Immature natural killer cell (primary cell): Measurements from ENCODE around the gene RYR3. TPM values are rescaled to one million over a fixed set of nuclear protein-coding genes. Genes with fewer than 3 reads are reported as not detected.

Experiments
- DNase-seq, 3 donors: peaks; one replicate each; pipeline ENCODE4 v3.0.0; 2022; ENCODE audit warnings: mixed read lengths in 1 of 3
- H3K27ac Mint-ChIP-seq, 6 donors: one replicate each; pipeline ENCODE4 v1.8.0; 2020; ENCODE audit warnings: mixed read lengths in 6 of 6, mild to moderate bottlenecking in 5 of 6, inconsistent platforms in 4 of 6, moderate library complexity in 3 of 6
- H3K27me3 Mint-ChIP-seq, 3 donors: one replicate each; pipeline ENCODE4 v1.8.0; 2020 to 2021; ENCODE audit warnings: low read depth in 3 of 3, mild to moderate bottlenecking in 3 of 3, mixed read lengths in 3 of 3, moderate library complexity in 3 of 3, inconsistent platforms in 1 of 3
- H3K36me3 Mint-ChIP-seq, 3 donors: one replicate each; pipeline ENCODE4 v1.8.0; 2020; ENCODE audit warnings: mixed read lengths in 3 of 3, inconsistent platforms in 2 of 3, mild to moderate bottlenecking in 2 of 3
- H3K4me1 Mint-ChIP-seq, 2 donors: one replicate each; pipeline ENCODE4 v1.8.0; 2020; ENCODE audit warnings: inconsistent platforms in 2 of 2, mild to moderate bottlenecking in 2 of 2, mixed read lengths in 2 of 2, moderate library complexity in 1 of 2
- H3K4me3 Mint-ChIP-seq, 5 donors: one replicate each; pipeline ENCODE4 v1.8.0; 2020; ENCODE audit warnings: mild to moderate bottlenecking in 5 of 5, mixed read lengths in 5 of 5, inconsistent platforms in 3 of 5, moderate library complexity in 3 of 5
- H3K9me3 Mint-ChIP-seq, 6 donors: one replicate each; pipeline ENCODE4 v1.8.0; 2020; ENCODE audit warnings: mild to moderate bottlenecking in 6 of 6, mixed read lengths in 6 of 6, inconsistent platforms in 4 of 6, moderate library complexity in 3 of 6
- polyA plus RNA-seq, 3 donors: library from polyadenylated mRNA; unstranded; fragments of 300-500 nt; fragmentation: Illumina TruSeq; gene quantifications; one replicate each; pipeline ENCODE4 v1.2.3, GENCODE V29; 2021

RYR3 gene
- polyA plus RNA-seq, 3 donors from 2014 or later, result 0.11 to 0.14 TPM; not detected in 1

DNA sequence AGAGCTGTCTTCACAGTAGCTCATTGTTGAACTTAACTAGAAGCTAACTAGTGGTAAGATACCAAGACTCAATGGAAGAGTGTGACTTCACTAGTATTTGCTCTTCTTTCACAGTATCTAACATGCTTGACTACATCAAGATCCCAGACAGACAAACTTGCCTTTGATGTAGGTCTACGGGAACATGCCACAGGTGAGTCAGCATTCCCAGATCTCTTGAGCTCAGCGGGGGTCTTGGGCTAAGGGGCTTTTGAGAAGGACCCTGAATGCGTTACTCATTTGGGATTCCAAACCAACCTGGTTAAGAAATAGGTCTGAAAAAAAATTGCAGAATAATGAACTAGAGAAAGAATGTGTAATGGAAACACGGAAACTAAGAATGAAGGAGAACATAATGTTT, 222.4 kb downstream of the RYR3 start:
- no peak overlapping the region for H3K27ac Mint-ChIP-seq
- H3K4me3 Mint-ChIP-seq, result no peak overlapping the region
- peaks cover 1 to 3% (median 2%) of the 10 kb centered on the region in 3 donors for H3K27me3 Mint-ChIP-seq
- DNase-seq, result no peak
- no peaks in the 10 kb centered on the region for H3K36me3 Mint-ChIP-seq
- H3K4me1 Mint-ChIP-seq, result no peaks in the 10 kb centered on the region
- peaks cover 0 to 1% (median 0%) of the 10 kb centered on the region in 6 donors for H3K9me3 Mint-ChIP-seq

DNA sequence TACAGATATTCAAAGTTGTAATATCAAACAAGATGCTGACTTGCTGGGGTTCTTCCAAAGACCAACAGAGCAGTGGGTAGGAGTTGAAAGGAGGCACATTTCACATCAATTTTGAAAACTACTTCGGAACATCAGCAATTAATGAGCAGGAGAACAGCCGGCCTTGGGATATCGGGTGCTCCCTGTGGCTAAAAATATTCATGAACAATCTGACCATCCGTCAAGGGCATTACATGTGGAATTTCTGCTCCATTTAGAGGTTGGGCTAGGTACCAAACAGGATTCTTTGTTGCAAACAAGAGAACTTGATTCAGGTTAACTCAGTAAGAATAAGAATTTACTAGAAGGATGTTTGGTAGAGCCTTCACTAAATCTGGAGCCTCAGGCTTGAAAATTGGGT, 223.9 kb downstream of the RYR3 start:
- peaks cover 0 to 1% (median 0%) of the 10 kb centered on the region in 6 donors for H3K9me3 Mint-ChIP-seq
- DNase-seq, result no peak
- H3K4me1 Mint-ChIP-seq, result no peaks in the 10 kb centered on the region
- no peak overlapping the region for H3K27ac Mint-ChIP-seq
- H3K4me3 Mint-ChIP-seq, result no peak overlapping the region
- H3K36me3 Mint-ChIP-seq, result no peaks in the 10 kb centered on the region
- H3K27me3 Mint-ChIP-seq, result peaks cover 2 to 3% (median 3%) of the 10 kb centered on the region in 3 donors

DNA sequence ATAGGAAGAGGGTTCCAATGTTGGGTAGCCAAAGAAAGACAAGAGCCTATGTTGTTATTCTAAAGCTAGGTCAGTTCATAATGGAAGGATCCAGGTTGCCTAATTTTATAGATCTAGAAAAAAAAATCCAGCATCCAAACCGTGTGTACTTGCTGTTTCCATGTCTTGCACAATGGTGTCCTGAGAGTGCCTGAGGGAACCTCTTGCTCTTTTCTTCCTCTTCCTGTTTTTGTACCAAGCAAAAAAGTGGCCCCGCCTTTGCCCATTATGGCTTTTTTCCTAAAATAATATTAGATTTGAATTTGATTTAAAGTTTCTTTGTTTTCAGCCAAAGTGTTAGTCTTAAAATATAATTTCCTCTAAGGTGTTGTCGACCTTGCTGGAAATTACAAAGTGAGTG, 224.4 kb downstream of the RYR3 start:
- no peaks in the 10 kb centered on the region for H3K36me3 Mint-ChIP-seq
- H3K27me3 Mint-ChIP-seq, result peaks cover 2 to 3% (median 3%) of the 10 kb centered on the region in 3 donors
- H3K27ac Mint-ChIP-seq, result no peak overlapping the region
- H3K9me3 Mint-ChIP-seq, result peaks cover 0 to 1% (median 0%) of the 10 kb centered on the region in 6 donors
- no peak for DNase-seq
- no peak overlapping the region for H3K4me3 Mint-ChIP-seq
- H3K4me1 Mint-ChIP-seq, result no peaks in the 10 kb centered on the region

DNA sequence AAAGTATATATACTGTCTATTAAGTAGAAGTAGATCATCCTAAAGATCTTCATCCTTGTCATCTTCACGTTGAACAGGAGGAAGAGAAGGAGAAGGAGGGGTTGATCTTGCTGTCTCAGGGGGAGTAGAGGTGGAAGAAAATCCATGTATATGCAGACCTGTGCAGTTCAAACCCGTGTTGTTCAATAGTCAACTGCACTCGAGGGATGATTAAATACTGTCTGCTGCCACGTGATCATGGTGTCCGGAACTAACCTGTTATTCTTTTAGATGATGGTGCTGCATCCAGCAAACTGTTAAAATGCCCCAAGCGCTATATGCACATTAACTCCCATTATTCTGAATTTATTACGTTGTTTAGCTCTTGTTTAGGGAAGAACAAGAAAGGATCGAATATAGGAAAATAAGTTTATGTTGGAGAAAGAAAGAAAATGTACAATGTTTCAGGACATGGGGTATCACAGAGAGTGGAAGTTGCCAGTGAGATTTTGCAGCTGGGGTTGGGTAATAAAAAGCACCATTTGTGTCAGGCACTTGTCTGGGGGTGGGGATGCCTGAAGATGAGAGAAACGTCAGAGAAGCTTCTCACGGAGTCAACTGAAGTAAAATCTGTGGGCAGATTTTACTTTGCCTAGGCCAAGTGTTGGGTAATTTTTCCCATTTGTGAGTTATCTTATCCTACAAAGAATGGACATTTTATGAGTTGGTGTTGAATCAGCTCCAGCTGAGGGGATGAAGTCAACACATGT, 229.2 kb downstream of the RYR3 start:
- no peaks in the 10 kb centered on the region for H3K9me3 Mint-ChIP-seq
- H3K4me1 Mint-ChIP-seq, result no peaks in the 10 kb centered on the region
- DNase-seq, result no peak
- H3K36me3 Mint-ChIP-seq, result no peaks in the 10 kb centered on the region
- H3K4me3 Mint-ChIP-seq, result no peak overlapping the region
- H3K27ac Mint-ChIP-seq, result no peak overlapping the region
- H3K27me3 Mint-ChIP-seq, result peaks cover under 1 to 3% (median 2%) of the 10 kb centered on the region in 3 donors

DNA sequence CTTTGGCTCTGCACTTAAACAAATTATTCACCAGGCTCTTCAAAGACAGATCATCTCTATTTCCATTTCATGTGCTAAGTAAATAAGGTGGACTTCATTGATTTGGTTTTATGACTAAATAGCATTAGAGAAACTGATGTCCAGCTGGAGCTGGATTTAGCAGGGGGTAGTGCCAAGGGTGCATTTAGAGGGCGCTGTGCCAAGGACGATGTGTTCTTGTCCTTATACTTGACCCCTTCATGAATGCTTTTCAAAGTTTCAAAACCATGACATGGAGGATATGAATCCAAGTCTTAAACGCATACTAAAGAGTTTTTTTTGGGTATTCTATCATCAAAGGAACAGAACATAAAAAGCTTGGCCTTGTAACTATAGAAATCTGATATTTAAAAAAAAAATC, 233.2 kb downstream of the RYR3 start:
- H3K4me3 Mint-ChIP-seq, result no peak overlapping the region
- H3K27ac Mint-ChIP-seq, result no peak overlapping the region
- no peaks in the 10 kb centered on the region for H3K4me1 Mint-ChIP-seq
- no peaks in the 10 kb centered on the region for H3K36me3 Mint-ChIP-seq
- H3K27me3 Mint-ChIP-seq, result peaks cover 0 to 3% (median 1%) of the 10 kb centered on the region in 3 donors
- DNase-seq, result no peak
- H3K9me3 Mint-ChIP-seq, result peaks cover 0 to 1% (median 0%) of the 10 kb centered on the region in 6 donors

DNA sequence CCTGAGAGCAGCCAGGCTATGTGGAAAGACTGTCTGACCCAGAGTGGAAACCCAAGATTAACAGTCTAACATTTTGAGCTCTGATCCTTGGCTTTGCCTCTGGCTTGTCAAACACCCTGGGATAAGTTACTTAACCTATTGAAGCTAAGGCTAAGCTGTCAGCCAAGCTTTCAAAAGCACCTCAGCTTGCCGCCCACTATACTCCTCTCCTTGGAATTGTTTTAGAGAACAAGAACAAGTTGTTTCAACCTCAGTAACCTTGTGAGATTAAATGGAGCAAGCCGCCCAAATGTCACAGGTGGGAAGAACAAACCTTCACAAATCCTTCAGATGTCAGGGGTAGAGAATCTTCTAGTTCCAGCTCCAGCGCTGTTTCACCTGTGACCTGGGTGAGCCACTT, 235.1 kb downstream of the RYR3 start:
- Mint-ChIP-seq H3K4me3 (no peak overlapping the region), H3K4me1 (no peaks in the 10 kb centered on the region), H3K9me3 (peaks cover 0 to 1% (median 0%) of the 10 kb centered on the region in 6 donors), H3K36me3 (no peaks in the 10 kb centered on the region), H3K27me3 (peaks cover 0 to 3% (median 0%) of the 10 kb centered on the region in 3 donors), H3K27ac (no peak overlapping the region)
- no peak for DNase-seq

DNA sequence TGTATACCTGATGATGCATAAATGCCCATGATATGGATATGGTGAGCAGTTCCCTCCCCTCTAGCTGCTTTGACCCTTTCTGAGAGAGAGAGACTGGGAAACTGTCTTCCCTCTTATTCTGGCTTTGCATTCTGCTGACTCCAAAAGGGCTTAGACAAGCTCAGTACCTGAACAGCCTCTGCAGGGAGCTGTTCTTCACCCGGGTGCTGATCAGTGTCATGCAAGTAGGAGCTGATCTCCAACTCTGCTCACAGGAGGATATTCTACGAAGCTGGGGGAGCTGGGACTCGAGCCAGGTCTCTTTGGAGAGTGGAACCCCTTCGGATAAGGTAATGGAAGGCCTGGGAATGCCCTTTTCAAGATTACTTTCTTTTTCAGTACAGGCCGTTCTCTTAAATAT, 237.1 kb downstream of the RYR3 start:
- H3K9me3 Mint-ChIP-seq, result peaks cover 0 to 1% (median 0%) of the 10 kb centered on the region in 6 donors
- H3K4me1 Mint-ChIP-seq, result no peaks in the 10 kb centered on the region
- peaks cover 0 to 3% (median 1%) of the 10 kb centered on the region in 3 donors for H3K27me3 Mint-ChIP-seq
- no peak overlapping the region for H3K27ac Mint-ChIP-seq
- no peaks in the 10 kb centered on the region for H3K36me3 Mint-ChIP-seq
- no peak for DNase-seq
- H3K4me3 Mint-ChIP-seq, result no peak overlapping the region

DNA sequence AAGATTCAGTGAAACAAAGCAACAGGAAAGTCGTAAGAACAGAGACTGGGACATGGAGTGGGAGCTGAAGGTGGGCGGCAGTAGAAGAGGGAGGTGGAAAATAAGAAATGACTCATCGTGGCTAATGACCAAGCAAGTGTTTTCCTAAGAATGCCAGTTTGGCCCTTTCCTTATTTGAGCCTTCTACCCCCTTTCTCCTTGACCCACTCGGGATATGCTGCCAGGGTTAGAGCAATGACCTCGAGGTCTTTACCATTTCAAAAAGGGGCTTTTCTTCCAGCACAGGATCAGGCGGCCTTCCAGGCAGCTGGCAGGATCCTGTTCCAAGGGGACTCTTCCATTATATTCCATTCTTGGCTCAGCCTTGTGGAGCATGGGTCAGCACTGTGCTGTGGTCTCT, 241.1 kb downstream of the RYR3 start:
- Mint-ChIP-seq H3K4me3 (no peak overlapping the region), H3K9me3 (peaks cover 0 to 5% (median 0%) of the 10 kb centered on the region in 6 donors)
- DNase-seq, result no peak

DNA sequence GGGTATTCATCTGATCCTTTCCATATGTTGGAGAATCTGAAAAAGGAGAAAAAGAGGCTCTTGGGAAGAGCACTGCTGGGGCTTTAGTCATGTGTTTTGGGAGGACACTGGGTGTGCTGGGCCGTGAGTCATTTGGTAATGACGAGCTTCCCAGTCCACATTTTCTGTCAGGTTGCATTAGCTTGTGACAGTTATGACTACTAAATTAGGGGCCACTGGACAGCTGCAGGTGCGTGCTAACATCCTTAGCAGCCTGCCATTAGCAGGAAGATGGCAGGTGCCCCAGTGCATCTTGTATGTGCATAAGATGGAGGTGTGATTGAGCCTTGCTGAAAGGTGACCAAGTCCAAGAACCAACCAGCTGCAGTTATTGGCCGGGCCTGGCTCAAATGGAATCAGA, 242.4 kb downstream of the RYR3 start:
- Mint-ChIP-seq H3K4me1 (no peaks in the 10 kb centered on the region), H3K27ac (no peak overlapping the region), H3K27me3 (peaks cover 0 to 2% (median 1%) of the 10 kb centered on the region in 3 donors), H3K36me3 (no peaks in the 10 kb centered on the region), H3K4me3 (no peak overlapping the region), H3K9me3 (peaks cover 0 to 4% (median 0%) of the 10 kb centered on the region in 6 donors)
- no peak for DNase-seq

More for the DNA sequence above, 241.1 kb downstream of the RYR3 start:
- no peaks in the 10 kb centered on the region for H3K36me3 Mint-ChIP-seq
- H3K4me1 Mint-ChIP-seq, result no peaks in the 10 kb centered on the region
- H3K27me3 Mint-ChIP-seq, result peaks cover 0 to 2% (median 1%) of the 10 kb centered on the region in 3 donors
- no peak overlapping the region for H3K27ac Mint-ChIP-seq

DNA sequence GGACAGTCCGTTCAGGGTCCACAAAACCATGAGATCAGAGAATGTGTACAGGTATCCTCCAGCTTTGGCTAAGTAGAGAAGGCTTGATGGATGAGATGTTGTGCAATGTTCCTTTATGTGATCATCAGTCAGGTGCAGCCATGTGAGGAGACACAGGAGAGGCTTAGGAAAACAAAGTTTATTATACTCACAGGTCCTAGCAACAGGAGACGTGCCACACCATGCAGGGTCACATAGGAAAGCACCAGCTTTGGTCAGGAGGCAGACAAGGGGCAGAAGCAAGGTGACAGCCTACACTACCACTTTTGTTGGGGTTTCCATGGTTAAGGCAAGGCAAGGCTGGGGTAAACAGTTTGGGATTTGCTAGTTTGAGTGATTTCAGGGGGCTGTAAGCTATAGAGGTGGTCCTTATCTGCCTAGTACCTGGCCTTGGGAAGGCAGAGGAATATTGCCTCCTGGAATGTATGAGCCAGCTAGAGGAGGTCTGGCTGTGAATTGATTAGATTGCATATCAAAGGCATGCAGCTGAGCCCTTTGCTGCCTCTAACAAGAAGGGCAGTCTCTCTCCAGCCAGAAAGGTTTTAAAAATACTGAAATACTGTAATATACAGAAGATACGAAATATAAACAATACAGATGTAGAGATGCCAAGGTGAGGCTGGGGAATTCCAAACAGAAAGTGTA, 248.6 kb downstream of the RYR3 start:
- H3K4me1 Mint-ChIP-seq, result no peaks in the 10 kb centered on the region
- no peak overlapping the region for H3K27ac Mint-ChIP-seq
- H3K9me3 Mint-ChIP-seq, result peaks cover 0 to 4% (median 0%) of the 10 kb centered on the region in 6 donors
- H3K4me3 Mint-ChIP-seq, result no peak overlapping the region
- no peak for DNase-seq
- H3K27me3 Mint-ChIP-seq, result peaks cover 2 to 13% (median 2%) of the 10 kb centered on the region in 3 donors
- H3K36me3 Mint-ChIP-seq, result no peaks in the 10 kb centered on the region

DNA sequence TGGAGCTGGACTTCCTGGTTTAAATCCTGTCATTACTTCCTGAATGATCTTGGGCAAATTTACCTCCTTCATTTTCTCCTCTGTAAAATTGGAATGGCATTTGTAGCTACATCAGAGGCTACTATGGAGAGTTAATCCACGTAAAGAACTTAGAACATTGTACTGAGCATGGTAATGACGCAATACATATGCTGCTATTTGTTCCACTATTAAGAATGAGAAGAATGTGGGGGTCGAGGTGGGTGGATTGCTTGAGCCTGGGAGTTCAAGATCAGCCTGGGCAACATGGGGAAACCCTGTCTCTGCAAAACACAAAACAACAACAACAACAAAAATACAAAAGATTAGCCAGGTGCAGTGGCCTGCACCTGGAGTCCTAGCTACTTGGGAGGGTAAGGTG, 250.6 kb downstream of the RYR3 start:
- Mint-ChIP-seq H3K36me3 (no peaks in the 10 kb centered on the region), H3K9me3 (peaks cover 0 to 2% (median 0%) of the 10 kb centered on the region in 6 donors), H3K4me3 (no peak overlapping the region), H3K27me3 (peaks cover 0 to 13% (median 3%) of the 10 kb centered on the region in 3 donors), H3K27ac (no peak overlapping the region), H3K4me1 (no peaks in the 10 kb centered on the region)
- DNase-seq, result no peak

DNA sequence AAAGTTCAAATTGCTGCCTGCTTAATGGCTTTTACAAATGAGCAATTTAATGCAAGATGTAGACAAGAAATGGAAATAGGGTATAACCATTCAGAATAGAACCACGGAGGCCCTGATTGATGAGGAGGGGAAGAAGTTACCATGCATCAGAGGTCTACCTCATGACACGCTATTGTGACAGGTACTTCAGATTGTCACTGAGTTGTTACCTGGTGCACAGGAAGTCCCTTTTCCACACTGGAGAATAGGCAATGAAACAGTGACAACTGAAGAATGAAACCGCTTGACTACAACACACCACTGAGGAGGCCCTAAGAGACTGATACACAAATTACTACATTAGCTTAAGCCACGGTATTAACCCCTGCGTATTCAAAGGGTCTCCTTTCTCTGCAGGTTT, 251.2 kb downstream of the RYR3 start:
- Mint-ChIP-seq H3K4me1 (no peaks in the 10 kb centered on the region), H3K36me3 (no peaks in the 10 kb centered on the region), H3K9me3 (no peaks in the 10 kb centered on the region), H3K4me3 (no peak overlapping the region), H3K27me3 (peaks cover 0 to 13% (median 3%) of the 10 kb centered on the region in 3 donors), H3K27ac (no peak overlapping the region)
- DNase-seq, result no peak

DNA sequence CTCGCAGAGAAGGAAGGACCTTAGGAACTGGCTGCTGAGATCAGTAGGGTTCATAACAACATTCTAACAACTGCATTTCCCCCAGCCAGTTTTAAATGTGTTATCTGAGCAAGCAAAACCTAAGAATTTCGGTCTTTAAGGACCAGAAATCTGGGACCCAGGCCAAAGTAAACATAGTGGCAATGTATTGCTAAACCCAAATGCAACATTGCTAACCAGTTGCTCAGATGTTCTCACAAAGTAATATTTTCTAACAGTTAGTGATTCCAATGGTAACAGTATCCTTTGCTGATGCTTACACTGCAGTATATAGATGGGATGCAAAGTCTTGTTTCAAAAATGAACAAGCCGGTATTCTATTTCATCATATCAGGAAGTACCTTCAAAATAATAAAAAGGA, 254.3 kb downstream of the RYR3 start:
- H3K36me3 Mint-ChIP-seq, result no peaks in the 10 kb centered on the region
- H3K9me3 Mint-ChIP-seq, result no peaks in the 10 kb centered on the region
- no peak overlapping the region for H3K27ac Mint-ChIP-seq
- H3K4me3 Mint-ChIP-seq, result no peak overlapping the region
- DNase-seq, result no peak
- peaks cover 0 to 7% (median 1%) of the 10 kb centered on the region in 3 donors for H3K27me3 Mint-ChIP-seq
- H3K4me1 Mint-ChIP-seq, result no peaks in the 10 kb centered on the region

DNA sequence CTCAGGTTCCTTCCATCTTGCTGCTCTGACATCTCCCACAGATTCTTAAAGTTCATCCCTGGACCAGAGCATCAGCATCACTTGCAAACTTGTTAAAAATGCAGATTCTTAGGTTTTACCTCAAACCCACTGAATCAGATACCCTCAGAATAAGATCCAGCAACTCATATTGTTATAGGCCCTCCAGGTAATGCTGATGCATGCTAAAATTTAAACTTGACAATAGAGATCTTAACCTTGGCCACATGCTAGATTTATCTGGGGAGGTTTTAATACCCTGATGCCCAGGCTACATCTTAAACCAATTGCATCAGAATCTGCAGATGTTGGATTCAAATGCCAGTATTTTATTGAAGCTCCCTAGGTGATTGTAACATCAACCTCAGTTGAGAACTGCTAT, 256.9 kb downstream of the RYR3 start:
- H3K36me3 Mint-ChIP-seq, result no peaks in the 10 kb centered on the region
- H3K4me1 Mint-ChIP-seq, result no peaks in the 10 kb centered on the region
- H3K9me3 Mint-ChIP-seq, result no peaks in the 10 kb centered on the region
- H3K27ac Mint-ChIP-seq, result no peak overlapping the region
- H3K27me3 Mint-ChIP-seq, result peaks cover 0 to 4% (median 1%) of the 10 kb centered on the region in 3 donors
- H3K4me3 Mint-ChIP-seq, result no peak overlapping the region
- DNase-seq, result no peak
